Measurements from ENCODE around the gene C13orf46. TPM values are rescaled to one million over a fixed set of nuclear protein-coding genes. Genes with fewer than 3 reads are reported as not detected.

Gene C13orf46
- total and polyA plus RNA-seq, 10 donors = 0.09 to 4.2 (median 1.2) TPM

DNA sequence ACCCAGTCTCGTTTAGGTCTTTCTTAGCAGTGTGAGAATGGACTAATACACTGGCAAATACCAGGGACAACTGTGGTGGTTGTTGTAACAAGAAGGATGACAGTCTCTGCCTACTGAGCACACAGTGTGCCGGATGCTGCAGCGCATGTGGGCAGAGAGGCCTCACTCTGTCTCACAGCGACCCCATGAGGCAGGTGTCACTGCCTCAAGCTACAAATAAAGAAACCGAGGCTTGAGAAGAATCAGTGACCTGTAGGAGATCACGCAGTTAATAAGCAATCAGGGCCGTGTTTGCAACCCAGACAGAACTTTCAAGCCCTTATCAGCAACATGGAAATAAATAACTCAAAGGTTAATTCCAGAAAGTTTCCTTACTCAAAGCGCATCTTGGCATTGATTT lies 69.5 kb downstream of the C13orf46 start:
- WGBS, 5 donors = 66 to 79% (median 74%) methylated on average over 8 of the region's 8 CpGs
- Histone ChIP-seq H3K9me3 (no peaks in the 10 kb centered on the region), H3K4me1 (peaks cover 0 to 9% (median 3%) of the 10 kb centered on the region in 6 donors), H3K27me3 (replicated peaks in 1 of 7) (peaks cover 0 to 20% (median 0%) of the 10 kb centered on the region in 7 donors), H3K36me3 (no peaks in the 10 kb centered on the region), H3K4me3 (no peak overlapping the region), H3K27ac (no peak overlapping the region)
- TF ChIP-seq POLR2A (IDR thresholded peaks at IDR 0.05) (no peak), POLR2AphosphoS5 (IDR thresholded peaks at IDR 0.05) (peak in 1 of 3 donors; percentile 36)
- TF ChIP-seq, protein P1, sequence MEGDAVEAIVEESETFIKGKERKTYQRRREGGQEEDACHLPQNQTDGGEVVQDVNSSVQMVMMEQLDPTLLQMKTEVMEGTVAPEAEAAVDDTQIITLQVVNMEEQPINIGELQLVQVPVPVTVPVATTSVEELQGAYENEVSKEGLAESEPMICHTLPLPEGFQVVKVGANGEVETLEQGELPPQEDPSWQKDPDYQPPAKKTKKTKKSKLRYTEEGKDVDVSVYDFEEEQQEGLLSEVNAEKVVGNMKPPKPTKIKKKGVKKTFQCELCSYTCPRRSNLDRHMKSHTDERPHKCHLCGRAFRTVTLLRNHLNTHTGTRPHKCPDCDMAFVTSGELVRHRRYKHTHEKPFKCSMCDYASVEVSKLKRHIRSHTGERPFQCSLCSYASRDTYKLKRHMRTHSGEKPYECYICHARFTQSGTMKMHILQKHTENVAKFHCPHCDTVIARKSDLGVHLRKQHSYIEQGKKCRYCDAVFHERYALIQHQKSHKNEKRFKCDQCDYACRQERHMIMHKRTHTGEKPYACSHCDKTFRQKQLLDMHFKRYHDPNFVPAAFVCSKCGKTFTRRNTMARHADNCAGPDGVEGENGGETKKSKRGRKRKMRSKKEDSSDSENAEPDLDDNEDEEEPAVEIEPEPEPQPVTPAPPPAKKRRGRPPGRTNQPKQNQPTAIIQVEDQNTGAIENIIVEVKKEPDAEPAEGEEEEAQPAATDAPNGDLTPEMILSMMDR (IDR thresholded peaks at IDR 0.05 in 8 of 11, conservative IDR thresholded peaks at IDR 0.05 in 3 of 11) = peak in 8 of 11 experiments; percentile 13 to 62 (median 38)
- intact Hi-C loops (cut with DNase I; ENCODE audit: low total_unique reads) = no loop called here
- DNase-seq = peak; percentile 55

DNA sequence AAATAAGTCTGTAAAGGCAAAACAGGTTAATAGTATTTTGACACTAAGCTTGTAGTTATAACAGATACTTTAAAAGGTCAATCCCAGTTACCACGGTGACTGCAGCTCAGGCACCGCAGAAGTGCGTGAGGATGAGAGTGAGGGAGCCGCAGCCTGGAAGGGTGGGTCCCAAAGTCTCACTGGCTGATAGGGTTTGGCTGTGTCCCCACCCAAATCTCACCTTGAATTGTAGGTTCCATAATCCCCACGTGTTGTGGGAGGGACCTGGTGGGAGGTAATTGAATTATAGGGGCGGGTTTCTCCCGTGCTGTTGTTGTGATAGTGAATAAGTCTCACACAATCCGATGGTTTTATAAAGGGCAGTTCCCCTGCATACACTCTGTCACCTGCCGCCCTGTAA lies 70.0 kb downstream of the C13orf46 start:
- Histone ChIP-seq H3K27me3 (replicated peaks in 1 of 7) (peaks cover 0 to 18% (median 0%) of the 10 kb centered on the region in 7 donors), H3K9me3 (no peaks in the 10 kb centered on the region), H3K4me1 (peaks cover 0 to 9% (median 3%) of the 10 kb centered on the region in 6 donors), H3K27ac (no peak overlapping the region), H3K4me3 (no peak overlapping the region), H3K36me3 (no peaks in the 10 kb centered on the region)
- TF ChIP-seq POLR2AphosphoS5 (IDR thresholded peaks at IDR 0.05) = no peak
- TF ChIP-seq POLR2A (IDR thresholded peaks at IDR 0.05) = no peak
- TF ChIP-seq, protein P1 (IDR thresholded peaks at IDR 0.05 in 8 of 11, conservative IDR thresholded peaks at IDR 0.05 in 3 of 11) = no peak
- intact Hi-C loops (cut with DNase I; ENCODE audit: low total_unique reads) = no loop called here
- WGBS, 5 donors = 81 to 95% (median 85%) methylated on average over 9 of the region's 9 CpGs
- no peak for DNase-seq

Other genes starting within 250 kb of the C13orf46 start
- 10 to 100 TPM in 6 of 7 donors, 1 to 10 TPM in 1; 5.7 to 26.9 (median 22.2) TPM for gene TMEM255B, start 214.8 kb downstream of the C13orf46 start, total RNA-seq
- 10 to 100 TPM in 2 of 3 donors, 1 to 10 TPM in 1; 6.0 to 13.0 (median 10.3) TPM for gene TMEM255B, start 214.8 kb downstream of the C13orf46 start, polyA plus RNA-seq
- 10 to 100 TPM; 22.0 to 54.5 (median 39.3) TPM for gene GAS6, start 110.0 kb downstream of the C13orf46 start, total RNA-seq
- gene GAS6, start 110.0 kb downstream of the C13orf46 start, polyA plus RNA-seq = 10 to 100 TPM; 16.7 to 33.5 (median 18.4) TPM
- gene RASA3, start 158.5 kb upstream of the C13orf46 start, total RNA-seq = 10 to 100 TPM; 35.9 to 52.8 (median 52.0) TPM
- 10 to 100 TPM; 11.7 to 17.2 (median 12.1) TPM for gene RASA3, start 158.5 kb upstream of the C13orf46 start, polyA plus RNA-seq
- gene CFAP97D2, start 205.2 kb upstream of the C13orf46 start, total RNA-seq = not detected
- under 1 TPM in 1 of 3 donors, not detected in 2; 0.05 TPM for gene CFAP97D2, start 205.2 kb upstream of the C13orf46 start, polyA plus RNA-seq